ENCODE measurements around the gene ASPDH. TPM values are rescaled to one million over a fixed set of nuclear protein-coding genes. Genes with fewer than 3 reads are reported as not detected.
"Not testable (repeated sequence)": the region's sequence is repeated elsewhere in the genome, so short reads cannot be mapped to it uniquely, and the experiment has no call there.

Gene ASPDH
- total and polyA plus RNA-seq, 4 experiments from 2014 or later = not detected

GRCh38 chr19:50477751-50478515 lies 35.8 kb downstream of the ASPDH start:
- peaks cover 38% of the 10 kb centered on the region for H3K36me3 ChIP-seq (ENCODE audit: insufficient read depth, low read length)

GRCh38 chr19:50476907-50477238 lies 36.8 kb downstream of the ASPDH start:
- H3K9me3 ChIP-seq (ENCODE audit: control insufficient read depth in 1 of 2, low read length in 2 of 2) = no peaks in the 10 kb centered on the region
- no peak for DNase-seq
- intact Hi-C loops (cut with micrococcal nuclease) = loop anchor here (1.0 to 5.0 kb wide), 3 partner anchors 34 to 120 kb away; partner anchors contain the start of genes JOSD2 and NR1H2
- H3K4me1 ChIP-seq (ENCODE audit: insufficient read depth, low read length) = peaks cover 25% of the 10 kb centered on the region
- Mint-ChIP-seq H3K36me3 (peaks cover 12 to 31% of the 10 kb centered on the region in 2 donors), H3K9me3 (peaks cover 0 to 3% (median 0%) of the 10 kb centered on the region in 8 donors), H3K27ac (peak overlapping the region; percentile 93 to 98 (median 97)), H3K27me3 (no peaks in the 10 kb centered on the region), H3K4me1 (peaks cover 13 to 33% (median 24%) of the 10 kb centered on the region in 4 donors), H3K4me3 (peak overlapping the region; percentile 95 to 99 (median 98))
- CTCF ChIA-PET (ENCODE audit: partially characterized antibody) = interaction anchor here (0.7 kb wide), 1 partner anchor 1690 kb away, joined by 3 read pairs; no protein-coding TSS in a partner anchor
- POLR2A ChIA-PET (ENCODE audit: partially characterized antibody) = interaction anchor here (1.2 to 1.7 kb wide), 3 partner anchors 14 to 119 kb away, joined by 3 to 9 read pairs (median 3); partner anchors contain the start of gene JOSD2
- H3K27ac ChIP-seq (ENCODE audit: low read depth, low read length) = peak overlapping the region; percentile 89
- peaks cover 37% of the 10 kb centered on the region for H3K36me3 ChIP-seq (ENCODE audit: insufficient read depth, low read length)
- no peaks in the 10 kb centered on the region for H3K27me3 ChIP-seq (ENCODE audit: insufficient read depth, low read length)
- H3K4me3 ChIP-seq (ENCODE audit: low read length in 2 of 2) = peak overlapping the region; percentile 66 to 85

More at GRCh38 chr19:50477751-50478515, 35.8 kb downstream of the ASPDH start:
- Histone ChIP-seq H3K4me3 (ENCODE audit: low read length in 2 of 2) (peak overlapping the region in 1 of 2 donors; percentile 85), H3K27ac (ENCODE audit: low read depth, low read length) (no peak overlapping the region), H3K4me1 (ENCODE audit: insufficient read depth, low read length) (peaks cover 25% of the 10 kb centered on the region), H3K9me3 (ENCODE audit: control insufficient read depth in 1 of 2, low read length in 2 of 2) (no peaks in the 10 kb centered on the region), H3K27me3 (ENCODE audit: insufficient read depth, low read length) (no peaks in the 10 kb centered on the region)
- Mint-ChIP-seq H3K27ac (peak overlapping the region; percentile 24 to 98 (median 82)), H3K9me3 (peaks cover 0 to 3% (median 0%) of the 10 kb centered on the region in 8 donors), H3K4me1 (peaks cover 13 to 33% (median 24%) of the 10 kb centered on the region in 4 donors), H3K27me3 (no peaks in the 10 kb centered on the region), H3K36me3 (peaks cover 12 to 37% of the 10 kb centered on the region in 2 donors), H3K4me3 (peak overlapping the region; percentile 95 to 99 (median 98))
- DNase-seq = no peak
- intact Hi-C loops (cut with micrococcal nuclease) = loop anchor here (5.0 kb wide), 1 partner anchor 121 kb away; no protein-coding TSS in a partner anchor
- POLR2A ChIA-PET (ENCODE audit: partially characterized antibody) = interaction anchor here (1.0 to 1.6 kb wide), 3 partner anchors 25 to 121 kb away, joined by 3 to 5 read pairs (median 5); partner anchors contain the start of gene JOSD2
- CTCF ChIA-PET (ENCODE audit: partially characterized antibody) = interaction anchor here (1.1 to 2.2 kb wide), 3 partner anchors 18 to 112 kb away, joined by 3 to 5 read pairs (median 4); no protein-coding TSS in a partner anchor

GRCh38 chr19:50476224-50476906 lies 37.3 kb downstream of the ASPDH start, which contains the start of the genes EMC10 and GARIN5A:
EMC10 (plus strand) TSS chr19:50476507; CDS start chr19:50476545, 38 bp downstream.
GARIN5A (minus strand) TSS chr19:50476848; CDS start chr19:50476388, 460 bp downstream.
- CTCF ChIA-PET (ENCODE audit: partially characterized antibody) = no interaction called here
- POLR2A ChIA-PET (ENCODE audit: partially characterized antibody) = interaction anchor here (1.2 to 1.7 kb wide), 3 partner anchors 14 to 119 kb away, joined by 3 to 9 read pairs (median 3); partner anchors contain the start of gene JOSD2
- Histone ChIP-seq H3K27me3 (ENCODE audit: insufficient read depth, low read length) (no peaks in the 10 kb centered on the region), H3K4me1 (ENCODE audit: insufficient read depth, low read length) (peaks cover 25% of the 10 kb centered on the region), H3K36me3 (ENCODE audit: insufficient read depth, low read length) (peaks cover 32% of the 10 kb centered on the region), H3K9me3 (ENCODE audit: control insufficient read depth in 1 of 2, low read length in 2 of 2) (no peaks in the 10 kb centered on the region), H3K4me3 (ENCODE audit: low read length in 2 of 2) (peak within 1 kb of the TSS; percentile 66 to 85), H3K27ac (ENCODE audit: low read depth, low read length) (peak within 1 kb of the TSS; percentile 89)
- Mint-ChIP-seq H3K27ac (peak within 1 kb of the TSS; percentile 94 to 98 (median 97)), H3K4me3 (peak within 1 kb of the TSS; percentile 95 to 99 (median 98)), H3K4me1 (peaks cover 13 to 33% (median 24%) of the 10 kb centered on the region in 4 donors), H3K9me3 (peaks cover 0 to 3% (median 0%) of the 10 kb centered on the region in 8 donors), H3K36me3 (peaks cover 12 to 30% of the 10 kb centered on the region in 2 donors), H3K27me3 (no peaks in the 10 kb centered on the region)
- DNase-seq = peak; percentile 94 to 96 (median 95)
- intact Hi-C loops (cut with micrococcal nuclease) = loop anchor here (1.0 to 5.0 kb wide), 3 partner anchors 35 to 119 kb away; partner anchors contain the start of genes JOSD2 and NR1H2

GRCh38 chr19:50475736-50476223 lies 37.9 kb downstream of the ASPDH start:
- peaks cover 12 to 33% (median 24%) of the 10 kb centered on the region in 4 donors for H3K4me1 Mint-ChIP-seq
- DNase-seq = no peak
- peak overlapping the region; percentile 62 to 99 (median 98) for H3K4me3 Mint-ChIP-seq
- Histone ChIP-seq H3K27me3 (ENCODE audit: insufficient read depth, low read length) (no peaks in the 10 kb centered on the region), H3K9me3 (ENCODE audit: control insufficient read depth in 1 of 2, low read length in 2 of 2) (no peaks in the 10 kb centered on the region), H3K36me3 (ENCODE audit: insufficient read depth, low read length) (peaks cover 27% of the 10 kb centered on the region), H3K27ac (ENCODE audit: low read depth, low read length) (peak overlapping the region; percentile 89), H3K4me1 (ENCODE audit: insufficient read depth, low read length) (peaks cover 25% of the 10 kb centered on the region), H3K4me3 (ENCODE audit: low read length in 2 of 2) (peak overlapping the region in 1 of 2 donors; percentile 85)
- intact Hi-C loops (cut with micrococcal nuclease) = loop anchor here (1.0 to 5.0 kb wide), 3 partner anchors 36 to 118 kb away; partner anchors contain the start of genes JOSD2 and NR1H2
- peaks cover 0 to 3% (median 0%) of the 10 kb centered on the region in 8 donors for H3K9me3 Mint-ChIP-seq
- ChIA-PET POLR2A (ENCODE audit: partially characterized antibody) (interaction anchor here (1.2 to 1.7 kb wide), 3 partner anchors 13 to 118 kb away, joined by 3 to 9 read pairs (median 3); partner anchors contain the start of gene JOSD2), CTCF (ENCODE audit: partially characterized antibody) (no interaction called here)
- H3K27ac Mint-ChIP-seq = peak overlapping the region; percentile 93 to 98 (median 97)
- peaks cover 8 to 26% of the 10 kb centered on the region in 2 donors for H3K36me3 Mint-ChIP-seq
- no peaks in the 10 kb centered on the region for H3K27me3 Mint-ChIP-seq

- Mint-ChIP-seq H3K4me3 (peak overlapping the region; percentile 48 to 99 (median 69)), H3K9me3 (peaks cover 0 to 3% (median 0%) of the 10 kb centered on the region in 8 donors), H3K4me1 (peaks cover 12 to 33% (median 24%) of the 10 kb centered on the region in 4 donors), H3K27me3 (no peaks in the 10 kb centered on the region), H3K36me3 (peaks cover 8 to 24% of the 10 kb centered on the region in 2 donors), H3K27ac (peak overlapping the region; percentile 78 to 98 (median 94))
- POLR2A ChIA-PET (ENCODE audit: partially characterized antibody) = interaction anchor here (0.6 kb wide), 1 partner anchor 117 kb away, joined by 3 read pairs; no protein-coding TSS in a partner anchor
- peaks cover 25% of the 10 kb centered on the region for H3K4me1 ChIP-seq (ENCODE audit: insufficient read depth, low read length)
- H3K36me3 ChIP-seq (ENCODE audit: insufficient read depth, low read length) = peaks cover 20% of the 10 kb centered on the region
- CTCF ChIA-PET (ENCODE audit: partially characterized antibody) = no interaction called here
- H3K4me3 ChIP-seq (ENCODE audit: low read length in 2 of 2) = no peak overlapping the region
- no peak for DNase-seq
- no peaks in the 10 kb centered on the region for H3K9me3 ChIP-seq (ENCODE audit: control insufficient read depth in 1 of 2, low read length in 2 of 2)
- no peak overlapping the region for H3K27ac ChIP-seq (ENCODE audit: low read depth, low read length)
- intact Hi-C loops (cut with micrococcal nuclease) = loop anchor here (5.0 kb wide), 1 partner anchor 118 kb away; no protein-coding TSS in a partner anchor
- H3K27me3 ChIP-seq (ENCODE audit: insufficient read depth, low read length) = no peaks in the 10 kb centered on the region
Observed at GRCh38 chr19:50475101-50475568, 38.6 kb downstream of the ASPDH start.

GRCh38 chr19:50473336-50473735 lies 40.4 kb downstream of the ASPDH start:
- peaks cover 5 to 18% of the 10 kb centered on the region in 2 donors for H3K36me3 Mint-ChIP-seq
- DNase-seq; H3K4me3 Mint-ChIP-seq; H3K27ac ChIP-seq (ENCODE audit: low read depth, low read length); H3K27me3 Mint-ChIP-seq; H3K9me3 Mint-ChIP-seq; intact Hi-C loops (cut with micrococcal nuclease); H3K4me3 ChIP-seq (ENCODE audit: low read length in 2 of 2); H3K9me3 ChIP-seq (ENCODE audit: control insufficient read depth in 1 of 2, low read length in 2 of 2); H3K27me3 ChIP-seq (ENCODE audit: insufficient read depth, low read length); H3K36me3 ChIP-seq (ENCODE audit: insufficient read depth, low read length): not testable (repeated sequence)
- POLR2A ChIA-PET (ENCODE audit: partially characterized antibody) = interaction anchor here (0.7 kb wide), 1 partner anchor 680 kb away, joined by 3 read pairs; no protein-coding TSS in a partner anchor
- peaks cover 16% of the 10 kb centered on the region for H3K4me1 ChIP-seq (ENCODE audit: insufficient read depth, low read length)
- peaks cover 10 to 32% (median 18%) of the 10 kb centered on the region in 4 donors for H3K4me1 Mint-ChIP-seq
- peak overlapping the region in 6 of 7 donors; percentile 15 to 79 (median 48) for H3K27ac Mint-ChIP-seq
- CTCF ChIA-PET (ENCODE audit: partially characterized antibody) = interaction anchor here (1.2 to 1.5 kb wide), 3 partner anchors 11 to 115 kb away, joined by 3 to 7 read pairs (median 3); no protein-coding TSS in a partner anchor
